SK-N-SH (cell line): ENCODE measurements around the gene SRSF2. TPM values are rescaled to one million over a fixed set of nuclear protein-coding genes. Genes with fewer than 3 reads are reported as not detected.

Experiments used
- CTCF ChIA-PET: fragments of 300-600, 350-600 bp; formaldehyde crosslinking; extraction: SDS; loops from one replicate; lab custom pipeline; 2021; lab: Yijun Ruan, JAX
- POLR2A ChIA-PET: fragments of 350-600 bp; sonication (Branson Sonifier 250); formaldehyde crosslinking; extraction: SDS; loops from one replicate; lab custom pipeline; 2020; ENCODE audit warnings: antibody characterized with exemption, inconsistent platforms; lab: Yijun Ruan, JAX
- DNase-seq: peaks from one replicate; pipeline ENCODE4 v3.0.0; 2012
- H2AFZ ChIP-seq: fragments of 200-600 bp; sonication (generic); 2 replicates; pipeline ENCODE4 v1.8.1; 2016; ENCODE audit warnings: antibody characterized with exemption, mild to moderate bottlenecking, low read depth
- H3F3A ChIP-seq: fragments of 200-600 bp; sonication (generic); replicated peaks from 2 replicates; pipeline ENCODE3; 2016; ENCODE audit warnings: antibody characterized with exemption, mild to moderate bottlenecking; ENCODE audit not compliant: insufficient read depth
- H3K27ac ChIP-seq, 2 experiments: fragments of 200-500 bp in 1 of 2; fragments of 200-600 bp in 1 of 2; sonication (Bioruptor generic) in 1 of 2; sonication (generic), shearing (Covaris generic) in 1 of 2; 2 replicates each; pipeline versions ENCODE4 v1.5.1 to v1.6.1; 2014 to 2016; ENCODE audit warnings: low read depth in 2 of 2, inconsistent platforms in 1 of 2, low read length in 1 of 2, mild to moderate bottlenecking in 1 of 2, mixed read lengths in 1 of 2
- H3K27me3 ChIP-seq: fragments of 200-600 bp; sonication (generic), shearing (Covaris generic); 2 replicates; pipeline ENCODE4 v1.6.1; 2016; ENCODE audit warnings: mixed run types; ENCODE audit not compliant: insufficient read depth
- H3K36me3 ChIP-seq, 2 experiments: fragments of 200-500 bp in 1 of 2; fragments of 200-600 bp in 1 of 2; sonication (Bioruptor generic) in 1 of 2; sonication (generic) in 1 of 2; replicated peaks in 1 of 2; 2 replicates each; pipeline versions ENCODE3 to v1.5.1; 2014 to 2016; ENCODE audit warnings: low read length in 1 of 2, mild to moderate bottlenecking in 1 of 2; ENCODE audit not compliant: insufficient read depth in 2 of 2, control insufficient read depth in 1 of 2
- H3K4me1 ChIP-seq, 2 experiments: fragments of 200-500 bp in 1 of 2; fragments of 200-600 bp in 1 of 2; sonication (Bioruptor generic) in 1 of 2; sonication (generic), shearing (Covaris generic) in 1 of 2; 2 replicates each; pipeline versions ENCODE4 v1.5.1 to v1.6.1; 2014 to 2016; ENCODE audit warnings: low read depth in 1 of 2, low read length in 1 of 2, mixed run types in 1 of 2; ENCODE audit not compliant: insufficient read depth in 2 of 2, control insufficient read depth in 1 of 2
- H3K4me2 ChIP-seq: fragments of 200-600 bp; sonication (generic), shearing (Covaris generic); 2 replicates; pipeline ENCODE4 v1.6.1; 2017; ENCODE audit warnings: mixed run types
- H3K4me3 ChIP-seq, 2 experiments: fragments of 200-500 bp in 1 of 2; fragments of 200-600 bp in 1 of 2; sonication (Bioruptor generic) in 1 of 2; sonication (generic), shearing (Covaris generic) in 1 of 2; 2 replicates each; pipeline versions ENCODE4 v1.5.1 to v1.8.1; 2014 to 2016; ENCODE audit warnings: low read depth in 2 of 2, inconsistent platforms in 1 of 2, low read length in 1 of 2, mild to moderate bottlenecking in 1 of 2, mixed read lengths in 1 of 2, moderate library complexity in 1 of 2
- H3K79me2 ChIP-seq: fragments of 200-600 bp; sonication (generic); 2 replicates; pipeline ENCODE4 v1.8.1; 2017; ENCODE audit warnings: mild to moderate bottlenecking; ENCODE audit not compliant: insufficient read depth
- H3K9ac ChIP-seq: fragments of 200-600 bp; sonication (generic); 2 replicates; pipeline ENCODE4 v1.6.1; 2017; ENCODE audit warnings: mixed run types
- H3K9me2 ChIP-seq: fragments of 200-600 bp; sonication (generic); 2 replicates; pipeline ENCODE4 v1.6.1; 2017; ENCODE audit warnings: mixed run types
- H3K9me3 ChIP-seq: fragments of 200-600 bp; sonication (generic); 2 replicates; pipeline ENCODE4 v1.6.1; 2017; ENCODE audit warnings: mixed run types, mild to moderate bottlenecking, moderate library complexity
- H4K20me1 ChIP-seq: fragments of 200-600 bp; sonication (generic); 2 replicates; pipeline ENCODE4 v1.6.1; 2017; ENCODE audit warnings: mild to moderate bottlenecking, mixed run types; ENCODE audit not compliant: insufficient read depth
- CTCF ChIP-seq: fragments of 200-600 bp; sonication (generic); IDR thresholded peaks from 2 replicates; pipeline ENCODE4 v1.6.1; 2017; ENCODE audit warnings: antibody characterized with exemption, mild to moderate bottlenecking, moderate library complexity
- EP300 ChIP-seq, 2 experiments: IDR thresholded peaks; 2 replicates each; pipeline versions ENCODE4 v1.4.0 to v1.6.1; 2012; ENCODE audit warnings: borderline replicate concordance in 1 of 2, low read depth in 1 of 2, low read length in 1 of 2
- FOSL2 ChIP-seq: IDR thresholded peaks from 2 replicates; pipeline ENCODE4 v1.4.0; 2012; ENCODE audit warnings: low read depth, mild to moderate bottlenecking, moderate library complexity, borderline replicate concordance
- GABPA ChIP-seq: IDR thresholded peaks from 2 replicates; pipeline ENCODE4 v1.4.0; 2012; ENCODE audit warnings: low read depth, mild to moderate bottlenecking
- IRF3 ChIP-seq: fragments of 150-350 bp; IDR thresholded peaks from 2 replicates; pipeline ENCODE4 v1.6.1; 2016; ENCODE audit warnings: mild to moderate bottlenecking, low read depth, low read length
- MAX ChIP-seq: IDR thresholded peaks from 2 replicates; pipeline ENCODE4 v1.4.0; 2012; ENCODE audit warnings: low read depth
- MXI1 ChIP-seq: IDR thresholded peaks from 2 replicates; pipeline ENCODE4 v1.6.1; 2012; ENCODE audit warnings: mild to moderate bottlenecking, low read depth, low read length, improper control_type of control experiment
- NFIC ChIP-seq: IDR thresholded peaks from 2 replicates; pipeline ENCODE4 v1.4.0; 2012; ENCODE audit warnings: borderline replicate concordance
- PBX3 ChIP-seq: IDR thresholded peaks from 2 replicates; pipeline ENCODE4; 2012
- RCOR1 ChIP-seq: fragments of 150-350 bp; IDR thresholded peaks from 2 replicates; pipeline ENCODE4 v1.6.1; 2017; ENCODE audit warnings: antibody characterized with exemption, low read length
- REST ChIP-seq: IDR thresholded peaks from 2 replicates; pipeline ENCODE4 v1.6.1; 2012; ENCODE audit warnings: mild to moderate bottlenecking, low read depth, low read length, moderate library complexity
- RFX5 ChIP-seq: IDR thresholded peaks from 2 replicates; pipeline ENCODE4 v1.6.1; 2012; ENCODE audit warnings: mild to moderate bottlenecking, improper control_type of control experiment, low read length
- SIN3A ChIP-seq: IDR thresholded peaks from 2 replicates; pipeline ENCODE4 v1.6.1; 2012; ENCODE audit warnings: low read depth, mild to moderate bottlenecking, low read length, moderate library complexity, borderline replicate concordance
- WGBS: methylation state at CpG from one replicate; pipeline ENCODE4 v1.1.6; 2017; ENCODE audit warnings: low lambda C conversion rate; 5-methylcytosine and 5-hydroxymethylcytosine counted together
- polyA plus RNA-seq, 3 experiments: library from polyadenylated mRNA; depleted of rRNA; stranded (reverse); fragments of >200 nt; gene quantifications; 2 replicates each; pipeline ENCODE4 v1.2.3, GENCODE V29; 2012

Gene SRSF2
- polyA plus RNA-seq, 1 of the 3 experiments (the other 2 are of a cell fraction): 211 TPM

GRCh38 chr17:76720941-76721340 is 16.2 kb downstream of the SRSF2 start (continued):
- TF ChIP-seq CTCF: no peak

GRCh38 chr17:76720211-76720610 is 16.9 kb downstream of the SRSF2 start:
- no peak for TF ChIP-seq SIN3A
- TF ChIP-seq RCOR1: no peak
- TF ChIP-seq GABPA: no peak
- no peak for TF ChIP-seq CTCF
- TF ChIP-seq RFX5: no peak
- TF ChIP-seq NFIC: no peak
- no peak for TF ChIP-seq FOSL2
- TF ChIP-seq EP300 (IDR thresholded peaks at IDR 0.05; ENCODE audit: borderline replicate concordance in 1 of 2, low read depth in 1 of 2, low read length in 1 of 2): no peak
- no peak for TF ChIP-seq PBX3
- no peak for TF ChIP-seq IRF3
- TF ChIP-seq MAX: no peak
- no peak for TF ChIP-seq MXI1
- no peak for TF ChIP-seq REST
- ChIA-PET POLR2A (interaction anchor here (2.0 kb wide), 1 partner anchor 18 kb away, joined by 4 read pairs; the partner anchor contains the start of gene MFSD11), CTCF (interaction anchor here (0.7 to 14.3 kb wide), 6 partner anchors 11 to 447 kb away, joined by 3 to 255 read pairs (median 4); no protein-coding TSS in a partner anchor)
- no peak overlapping the region for H3K27ac ChIP-seq
- no peak overlapping the region for H3K4me3 ChIP-seq
- H3K79me2 ChIP-seq: peaks cover 59% of the 10 kb centered on the region
- H3K9me3 ChIP-seq: no peaks in the 10 kb centered on the region
- DNase-seq: no peak
- peaks cover 37% of the 10 kb centered on the region for H3F3A ChIP-seq
- H3K36me3 ChIP-seq: peaks cover 69 to 82% of the 10 kb centered on the region in 2 experiments
- no peaks in the 10 kb centered on the region for H3K27me3 ChIP-seq
- no peaks in the 10 kb centered on the region for H3K9me2 ChIP-seq
- H2AFZ ChIP-seq: no peak overlapping the region
- no peak overlapping the region for H3K4me2 ChIP-seq
- peaks cover 5 to 31% of the 10 kb centered on the region in 2 experiments; a peak in 3 of 4 replicates for H3K4me1 ChIP-seq
- peaks cover 25% of the 10 kb centered on the region for H4K20me1 ChIP-seq
- H3K9ac ChIP-seq: no peak overlapping the region
- WGBS: 91% methylated on average over 9 of the region's 9 CpGs
